Thymus (tissue), 11 donors: Measurements from ENCODE around the gene MAPKAP1. TPM values are rescaled to one million over a fixed set of nuclear protein-coding genes. Genes with fewer than 3 reads are reported as not detected.

Experiments
- DNase-seq, 9 donors: peaks; one replicate each; pipeline ENCODE4 v3.0.0-alpha.2; 2013; ENCODE audit warnings: low spot score in 9 of 9, low read depth in 6 of 9, missing footprints in 1 of 9
- H3K27ac ChIP-seq, 2 donors: one replicate each; pipeline ENCODE4 v1.5.1; 2013; ENCODE audit warnings: control low read depth in 1 of 2, low read depth in 1 of 2, low read length in 1 of 2, mild to moderate bottlenecking in 1 of 2, moderate library complexity in 1 of 2
- H3K27me3 ChIP-seq, 2 donors: one replicate each; pipeline ENCODE4 v1.5.1; 2013; ENCODE audit warnings: low read length in 1 of 2; ENCODE audit not compliant: control insufficient read depth in 2 of 2, insufficient read depth in 1 of 2
- H3K36me3 ChIP-seq, 2 donors: one replicate each; pipeline ENCODE4 v1.5.1; 2013; ENCODE audit warnings: low read length in 1 of 2, mild to moderate bottlenecking in 1 of 2, moderate library complexity in 1 of 2; ENCODE audit not compliant: control insufficient read depth in 2 of 2, insufficient read depth in 2 of 2
- H3K4me1 ChIP-seq, 2 donors: one replicate each; pipeline ENCODE4 v1.5.1; 2013; ENCODE audit warnings: low read length in 2 of 2; ENCODE audit not compliant: control insufficient read depth in 2 of 2, insufficient read depth in 2 of 2
- H3K4me3 ChIP-seq, 2 donors: one replicate each; pipeline ENCODE4 v1.5.1; 2013; ENCODE audit warnings: low read length in 2 of 2, control low read depth in 1 of 2, mild to moderate bottlenecking in 1 of 2
- H3K9me3 ChIP-seq, 2 donors: one replicate each; pipeline ENCODE4 v1.5.1; 2013; ENCODE audit warnings: low read length in 1 of 2, mild to moderate bottlenecking in 1 of 2; ENCODE audit not compliant: control insufficient read depth in 2 of 2, insufficient read depth in 1 of 2
- WGBS: extraction: QIAGEN DNeasy Blood & Tissue Kit; methylation state at CpG from one replicate; pipeline ENCODE4 v1.1.7; 2013; 5-methylcytosine and 5-hydroxymethylcytosine counted together
- polyA plus RNA-seq: library from polyadenylated mRNA; stranded (reverse); fragments of 200-250 nt; gene quantifications from one replicate; pipeline ENCODE4 v1.2.3, GENCODE V29; 2013
- total RNA-seq: library from RNA; stranded (reverse); fragments of 120-200 nt; gene quantifications from one replicate; pipeline ENCODE4 v1.2.4, GENCODE V29; 2013
- donor health status: healthy.

Gene MAPKAP1
- total and polyA plus RNA-seq, 2 donors, result 40.3 to 40.7 TPM

- WGBS, result 95% methylated on average over 1 of the region's 1 CpG
- no peak for DNase-seq
- peaks cover 0 to 2% of the 10 kb centered on the region in 2 donors for H3K4me1 ChIP-seq
Measured at GRCh38 chr9:125551781-125552180, 155.2 kb downstream of the MAPKAP1 start.

GRCh38 chr9:125549891-125550885, 156.8 kb downstream of the MAPKAP1 start:
- Histone ChIP-seq H3K4me3 (no peak overlapping the region), H3K27me3 (no peaks in the 10 kb centered on the region), H3K36me3 (no peaks in the 10 kb centered on the region), H3K9me3 (no peaks in the 10 kb centered on the region), H3K27ac (no peak overlapping the region), H3K4me1 (peaks cover 0 to 2% of the 10 kb centered on the region in 2 donors)
- WGBS, result 93% methylated on average over 9 of the region's 9 CpGs
- no peak for DNase-seq

More at GRCh38 chr9:125551781-125552180, 155.2 kb downstream of the MAPKAP1 start:
- H3K27me3 ChIP-seq, result no peaks in the 10 kb centered on the region
- no peaks in the 10 kb centered on the region for H3K9me3 ChIP-seq
- H3K27ac ChIP-seq, result no peak overlapping the region
- no peak overlapping the region for H3K4me3 ChIP-seq
- peaks cover 0 to 2% of the 10 kb centered on the region in 2 donors for H3K36me3 ChIP-seq

GRCh38 chr9:125549465-125549871, 157.5 kb downstream of the MAPKAP1 start:
- H3K27me3 ChIP-seq, result no peaks in the 10 kb centered on the region
- H3K4me3 ChIP-seq, result no peak overlapping the region
- H3K36me3 ChIP-seq, result no peaks in the 10 kb centered on the region
- DNase-seq, result peak in 1 of 9 donors; percentile 20
- H3K9me3 ChIP-seq, result no peaks in the 10 kb centered on the region
- H3K4me1 ChIP-seq, result peaks cover 0 to 5% of the 10 kb centered on the region in 2 donors
- 94% methylated on average over 7 of the region's 7 CpGs for WGBS
- H3K27ac ChIP-seq, result no peak overlapping the region

GRCh38 chr9:125549039-125549438, 158.0 kb downstream of the MAPKAP1 start:
- WGBS, result 94% methylated on average over 3 of the region's 3 CpGs
- H3K4me1 ChIP-seq, result peaks cover 0 to 5% of the 10 kb centered on the region in 2 donors
- DNase-seq, result no peak
- no peak overlapping the region for H3K27ac ChIP-seq
- H3K36me3 ChIP-seq, result no peaks in the 10 kb centered on the region
- no peaks in the 10 kb centered on the region for H3K27me3 ChIP-seq
- no peak overlapping the region for H3K4me3 ChIP-seq
- no peaks in the 10 kb centered on the region for H3K9me3 ChIP-seq

GRCh38 chr9:125548141-125548540, 158.9 kb downstream of the MAPKAP1 start:
- Histone ChIP-seq H3K27ac (no peak overlapping the region), H3K9me3 (no peaks in the 10 kb centered on the region), H3K4me3 (no peak overlapping the region), H3K27me3 (no peaks in the 10 kb centered on the region), H3K36me3 (no peaks in the 10 kb centered on the region), H3K4me1 (peaks cover 0 to 5% of the 10 kb centered on the region in 2 donors)
- DNase-seq, result no peak
- 98% methylated on average over 5 of the region's 5 CpGs for WGBS

GRCh38 chr9:125547368-125547767, 159.6 kb downstream of the MAPKAP1 start:
- Histone ChIP-seq H3K4me1 (peaks cover 0 to 5% of the 10 kb centered on the region in 2 donors), H3K9me3 (no peaks in the 10 kb centered on the region), H3K27ac (no peak overlapping the region), H3K36me3 (no peaks in the 10 kb centered on the region), H3K27me3 (no peaks in the 10 kb centered on the region), H3K4me3 (no peak overlapping the region)
- 97% methylated on average over 7 of the region's 7 CpGs for WGBS
- DNase-seq, result no peak

- WGBS, result 98% methylated on average over 13 of the region's 13 CpGs
- peaks cover 0 to 5% of the 10 kb centered on the region in 2 donors for H3K4me1 ChIP-seq
Measured at GRCh38 chr9:125545845-125546244, 161.2 kb downstream of the MAPKAP1 start.

GRCh38 chr9:125544988-125545651, 161.9 kb downstream of the MAPKAP1 start:
- 94% methylated on average over 13 of the region's 13 CpGs for WGBS

More at GRCh38 chr9:125545845-125546244, 161.2 kb downstream of the MAPKAP1 start:
- Histone ChIP-seq H3K4me3 (no peak overlapping the region), H3K36me3 (peaks cover 0 to 4% of the 10 kb centered on the region in 2 donors), H3K27me3 (no peaks in the 10 kb centered on the region), H3K9me3 (no peaks in the 10 kb centered on the region), H3K27ac (peak overlapping the region in 1 of 2 donors; percentile 11)
- no peak for DNase-seq

GRCh38 chr9:125544484-125544883, 162.5 kb downstream of the MAPKAP1 start:
- Histone ChIP-seq H3K27ac (peak overlapping the region in 1 of 2 donors; percentile 56), H3K27me3 (no peaks in the 10 kb centered on the region), H3K4me1 (peaks cover 0 to 5% of the 10 kb centered on the region in 2 donors), H3K36me3 (peaks cover 0 to 4% of the 10 kb centered on the region in 2 donors), H3K4me3 (no peak overlapping the region), H3K9me3 (no peaks in the 10 kb centered on the region)
- 98% methylated on average over 4 of the region's 4 CpGs for WGBS
- no peak for DNase-seq

More at GRCh38 chr9:125544988-125545651, 161.9 kb downstream of the MAPKAP1 start:
- DNase-seq, result peak in 1 of 9 donors; percentile 19
- Histone ChIP-seq H3K9me3 (no peaks in the 10 kb centered on the region), H3K4me1 (peaks cover 0 to 5% of the 10 kb centered on the region in 2 donors), H3K4me3 (no peak overlapping the region), H3K36me3 (peaks cover 0 to 4% of the 10 kb centered on the region in 2 donors), H3K27ac (peak overlapping the region in 1 of 2 donors; percentile 56), H3K27me3 (no peaks in the 10 kb centered on the region)
